Cardiac septum (tissue), 1 donor: ENCODE measurements around the gene PCDHB13. TPM values are rescaled to one million over a fixed set of nuclear protein-coding genes. Genes with fewer than 3 reads are reported as not detected.
"Not testable (repeated sequence)": the region's sequence is repeated elsewhere in the genome, so short reads cannot be mapped to it uniquely, and the experiment has no call there.

ENCODE experiments used
- DNase-seq: peaks from one replicate; pipeline ENCODE4 v3.0.0-alpha.2; 2020; ENCODE audit warnings: low spot score
- intact Hi-C: fragments of 100-400 bp; cut with DNase I; formaldehyde crosslinking; loops from one replicate; pipeline ENCODE4 v1.14.0; 2022
- total RNA-seq: library from RNA; stranded (reverse); fragmentation: NEBNext Ultra II Directional; extraction: Animal tissue kit (Norgen Biotek cat#: 25700); gene quantifications from one replicate; pipeline ENCODE4 v1.2.1, GENCODE V29; 2021
- donor health status: DM: no; HTN: no; CAD: no.

PCDHB13 gene
- total RNA-seq, 1 donor from 2014 or later: 4.8 TPM

DNA sequence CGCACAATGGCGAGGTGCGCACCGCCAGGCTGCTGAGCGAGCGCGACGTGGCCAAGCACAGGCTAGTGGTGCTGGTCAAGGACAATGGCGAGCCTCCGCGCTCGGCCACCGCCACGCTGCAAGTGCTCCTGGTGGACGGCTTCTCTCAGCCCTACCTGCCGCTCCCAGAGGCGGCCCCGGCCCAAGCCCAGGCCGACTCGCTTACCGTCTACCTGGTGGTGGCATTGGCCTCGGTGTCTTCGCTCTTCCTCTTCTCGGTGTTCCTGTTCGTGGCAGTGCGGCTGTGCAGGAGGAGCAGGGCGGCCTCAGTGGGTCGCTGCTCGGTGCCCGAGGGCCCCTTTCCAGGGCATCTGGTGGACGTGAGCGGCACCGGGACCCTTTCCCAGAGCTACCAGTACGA is 33.7 kb downstream of the PCDHB13 start:
- intact Hi-C loops: loop anchor here (10.0 kb wide), 1 partner anchor 67 kb away; no protein-coding TSS in a partner anchor
- DNase-seq: not testable (repeated sequence)

DNA sequence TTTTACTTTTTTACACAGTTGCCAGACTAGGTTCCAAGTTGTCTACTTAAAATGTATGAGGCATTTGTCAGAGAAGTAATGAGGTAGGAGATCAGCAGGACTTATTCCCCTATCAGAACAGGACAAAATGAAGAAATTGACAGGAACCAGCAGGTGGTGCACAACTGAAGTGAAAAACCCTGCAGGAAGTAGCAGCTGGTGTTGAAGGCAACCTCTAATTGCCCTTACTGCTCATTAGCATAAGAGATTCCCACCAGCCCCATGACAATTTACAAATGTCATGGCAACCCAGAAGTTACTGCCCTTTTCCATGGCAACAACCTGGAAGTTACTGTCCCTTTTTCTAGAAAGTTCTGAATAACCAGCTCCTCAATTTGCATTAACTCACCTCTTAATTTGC is 36.9 kb downstream of the PCDHB13 start:
- DNase-seq: no peak
- intact Hi-C loops: no loop called here

DNA sequence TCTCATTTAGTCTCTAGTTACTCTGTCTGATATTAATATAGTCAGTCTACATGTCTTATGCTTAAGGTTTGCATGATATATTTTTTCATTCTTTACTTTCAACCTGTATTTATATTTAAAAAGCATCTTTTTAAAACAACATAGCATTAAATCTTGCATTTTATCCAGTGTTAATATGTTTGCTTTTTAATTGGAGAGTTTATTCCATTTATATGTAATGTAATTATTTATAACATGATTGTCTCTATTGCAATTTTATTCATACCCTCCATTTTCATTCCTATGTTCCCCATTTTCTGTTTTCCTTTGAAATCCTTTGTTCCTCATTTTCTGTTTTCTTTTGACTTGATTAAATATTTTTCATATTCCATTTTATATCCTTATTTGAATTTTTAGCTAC is 44.7 kb downstream of the PCDHB13 start:
- no peak for DNase-seq
- intact Hi-C loops: no loop called here

DNA sequence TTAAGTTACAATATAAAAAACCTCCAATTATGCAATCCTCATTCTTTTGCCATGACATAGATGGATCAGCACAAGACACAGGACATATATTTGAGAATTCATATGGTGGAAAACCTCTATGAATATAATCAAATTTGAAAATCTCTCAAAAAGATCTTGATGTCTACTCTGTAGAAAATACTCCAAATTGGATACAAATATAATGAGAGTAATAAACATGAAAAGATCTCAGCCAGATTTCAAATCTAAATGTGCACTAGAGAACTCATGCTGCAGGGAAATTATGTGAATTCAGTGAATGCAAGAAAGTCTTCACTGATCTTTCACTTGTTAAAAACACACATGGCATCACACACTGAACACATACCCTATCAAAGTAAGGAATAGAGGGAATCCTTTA is 45.2 kb downstream of the PCDHB13 start:
- DNase-seq: no peak
- intact Hi-C loops: no loop called here

DNA sequence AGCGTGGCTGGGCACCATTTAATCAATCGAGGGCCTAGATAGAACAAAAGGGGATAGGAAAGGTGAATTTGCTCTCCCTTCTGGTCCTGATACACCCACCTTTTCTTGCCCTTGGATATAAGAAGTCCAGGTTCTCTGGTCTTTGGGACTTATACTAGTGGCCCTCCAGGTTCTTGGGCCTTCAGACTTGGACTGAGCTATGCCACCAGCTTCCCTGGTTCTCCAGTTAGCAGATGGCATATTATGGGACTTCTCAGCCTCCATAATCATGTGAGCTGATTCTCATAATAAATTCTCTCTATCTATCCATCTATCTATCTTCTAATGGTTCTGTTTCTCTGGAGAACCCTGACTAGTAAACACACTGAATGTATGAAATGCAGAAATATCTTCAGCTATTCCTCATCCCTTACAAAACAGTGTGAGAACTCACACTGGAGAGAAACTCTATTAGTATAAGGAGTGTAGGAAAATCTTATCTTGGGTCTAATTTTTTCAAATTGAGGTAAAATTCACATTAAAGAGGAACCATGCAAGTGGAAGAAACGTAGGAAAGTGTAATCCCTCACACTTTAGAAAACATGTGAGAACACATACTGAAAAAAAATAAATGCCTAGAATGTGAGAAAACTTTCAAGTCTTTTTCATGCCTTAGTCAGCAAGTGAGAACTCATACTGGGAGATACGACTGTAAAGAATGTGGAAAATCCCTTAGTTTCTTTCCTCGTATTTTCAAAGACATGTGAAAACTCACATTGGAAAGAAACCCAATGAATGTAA is 46.9 kb downstream of the PCDHB13 start:
- intact Hi-C loops: no loop called here
- no peak for DNase-seq

DNA sequence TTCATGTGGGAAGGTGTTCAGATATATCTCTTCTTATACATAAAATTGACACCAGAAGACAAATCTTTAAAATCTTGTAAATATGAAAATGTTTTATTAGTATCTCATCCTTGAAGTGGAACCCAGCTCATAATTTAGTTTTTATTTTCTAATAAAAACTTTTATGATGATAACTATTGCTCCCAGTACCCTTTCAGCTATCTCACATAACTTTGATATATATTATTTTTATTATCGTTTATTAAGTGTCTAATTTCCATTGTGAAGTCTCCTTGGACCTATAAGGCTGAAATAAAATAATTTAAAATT is 47.5 kb downstream of the PCDHB13 start:
- intact Hi-C loops: no loop called here
- DNase-seq: no peak

Other genes with a start within 250 kb of the PCDHB13 start
- 0.67 TPM for gene PCDHAC2, start 247.4 kb upstream of the PCDHB13 start, total RNA-seq
- not detected for gene PCDHB1, start 162.5 kb upstream of the PCDHB13 start, total RNA-seq
- gene PCDHB2, start 119.3 kb upstream of the PCDHB13 start, total RNA-seq: 2.4 TPM
- 1.4 TPM for gene PCDHB3, start 113.4 kb upstream of the PCDHB13 start, total RNA-seq
- 1.3 TPM for gene PCDHB4, start 92.1 kb upstream of the PCDHB13 start, total RNA-seq
- 3.2 TPM for gene PCDHB5, start 78.7 kb upstream of the PCDHB13 start, total RNA-seq
- 0.57 TPM for gene PCDHB6, start 63.9 kb upstream of the PCDHB13 start, total RNA-seq
- 0.67 TPM for gene PCDHB7, start 41.3 kb upstream of the PCDHB13 start, total RNA-seq
- 2.3 TPM for gene PCDHB8, start 36.1 kb upstream of the PCDHB13 start, total RNA-seq
- 2.2 TPM for gene PCDHB16, start 31.5 kb upstream of the PCDHB13 start, total RNA-seq
- gene PCDHB9, start 26.8 kb upstream of the PCDHB13 start, total RNA-seq: 1.3 TPM
- gene PCDHB10, start 21.6 kb upstream of the PCDHB13 start, total RNA-seq: 0.94 TPM
- gene PCDHB11, start 14.3 kb upstream of the PCDHB13 start, total RNA-seq: 1.9 TPM
- 1.1 TPM for gene PCDHB12, start 5.2 kb upstream of the PCDHB13 start, total RNA-seq
- gene PCDHB14, start 9.4 kb downstream of the PCDHB13 start, total RNA-seq: 4.4 TPM
- gene PCDHB15, start 31.5 kb downstream of the PCDHB13 start, total RNA-seq: 9.9 TPM
- not detected for gene SLC25A2, start 90.1 kb downstream of the PCDHB13 start, total RNA-seq
- gene TAF7, start 106.9 kb downstream of the PCDHB13 start, total RNA-seq: 116 TPM
- gene PCDHGA1, start 116.6 kb downstream of the PCDHB13 start, total RNA-seq: 4.6 TPM
- gene PCDHGA2, start 124.8 kb downstream of the PCDHB13 start, total RNA-seq: 17.3 TPM
- 22.9 TPM for gene PCDHGA3, start 129.9 kb downstream of the PCDHB13 start, total RNA-seq
- 12.6 TPM for gene PCDHGB1, start 136.2 kb downstream of the PCDHB13 start, total RNA-seq
- gene PCDHGA4, start 141.1 kb downstream of the PCDHB13 start, total RNA-seq: 15.6 TPM
- gene PCDHGB2, start 146.1 kb downstream of the PCDHB13 start, total RNA-seq: 16.2 TPM
- 9.7 TPM for gene PCDHGA5, start 150.2 kb downstream of the PCDHB13 start, total RNA-seq
- 14.2 TPM for gene PCDHGB3, start 156.3 kb downstream of the PCDHB13 start, total RNA-seq
- gene PCDHGA6, start 160.0 kb downstream of the PCDHB13 start, total RNA-seq: 11.5 TPM
- 11.8 TPM for gene PCDHGA7, start 168.8 kb downstream of the PCDHB13 start, total RNA-seq
- 12.5 TPM for gene PCDHGB4, start 173.8 kb downstream of the PCDHB13 start, total RNA-seq
- gene PCDHGA8, start 178.7 kb downstream of the PCDHB13 start, total RNA-seq: 14.0 TPM
- 13.9 TPM for gene PCDHGB5, start 184.0 kb downstream of the PCDHB13 start, total RNA-seq
- gene PCDHGA9, start 188.9 kb downstream of the PCDHB13 start, total RNA-seq: 9.6 TPM
- 11.9 TPM for gene PCDHGB6, start 194.1 kb downstream of the PCDHB13 start, total RNA-seq
- gene PCDHGA10, start 199.1 kb downstream of the PCDHB13 start, total RNA-seq: 11.0 TPM
- gene PCDHGB7, start 203.8 kb downstream of the PCDHB13 start, total RNA-seq: 16.4 TPM
- gene PCDHGA11, start 207.1 kb downstream of the PCDHB13 start, total RNA-seq: 9.6 TPM
- 10.3 TPM for gene PCDHGA12, start 216.6 kb downstream of the PCDHB13 start, total RNA-seq